Measurements from ENCODE around the gene ZNF76. TPM values are rescaled to one million over a fixed set of nuclear protein-coding genes. Genes with fewer than 3 reads are reported as not detected.

ZNF76 gene
- total RNA-seq, 2 experiments from 2014 or later = 46.1 to 53.4 TPM

DNA sequence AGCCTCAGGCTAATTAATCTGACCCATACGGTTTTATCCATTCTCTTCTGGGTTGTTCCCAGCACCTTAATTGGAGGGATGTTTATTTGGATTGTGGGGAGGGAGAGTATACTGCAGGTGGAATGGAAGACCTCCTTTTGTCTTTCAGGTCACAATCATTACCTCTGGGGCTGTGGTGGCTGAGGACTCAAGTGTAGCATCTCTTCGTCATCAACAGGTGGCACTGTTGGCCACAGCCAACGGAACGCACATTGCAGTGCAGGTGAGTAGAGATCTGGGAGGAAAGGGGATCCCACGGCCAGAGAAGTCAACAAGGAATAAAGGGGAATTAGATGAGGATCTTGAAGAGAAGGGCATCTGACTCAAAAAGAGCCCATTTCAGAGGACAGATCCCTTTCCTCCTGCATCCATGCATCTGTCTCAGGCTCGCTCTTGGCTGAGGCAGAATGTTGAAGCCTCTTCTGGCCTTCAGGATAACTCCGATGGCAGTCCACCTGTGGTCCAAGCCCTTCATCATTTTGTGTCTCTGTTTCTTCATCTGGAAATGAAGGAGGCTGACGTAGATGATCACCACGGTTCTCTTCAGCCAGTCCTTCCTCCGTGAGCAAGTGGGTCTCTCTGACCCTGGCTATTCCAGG is 34.9 kb downstream of the ZNF76 start:
- peak; percentile 47 for ATAC-seq (ENCODE audit: poor library complexity)
- Histone ChIP-seq H3K27ac (ENCODE audit: low read depth in 1 of 2, low read length in 2 of 2) (no peak overlapping the region), H3K36me3 (ENCODE audit: insufficient read depth, low read length) (peaks cover 68% of the 10 kb centered on the region), H3K27me3 (ENCODE audit: control insufficient read depth in 1 of 2, insufficient read depth in 2 of 2, low read length in 2 of 2) (no peaks in the 10 kb centered on the region), H3K4me3 (ENCODE audit: low read length) (no peak overlapping the region), H3K4me1 (ENCODE audit: insufficient read depth, low read length) (peaks cover 23% of the 10 kb centered on the region), H3K9me3 (ENCODE audit: control insufficient read depth in 1 of 2, insufficient read depth in 1 of 2, low read length in 2 of 2) (no peaks in the 10 kb centered on the region)
- intact Hi-C loops (cut with DNase I, micrococcal nuclease) = loop anchor here (1.0 to 2.0 kb wide), 3 partner anchors 155 to 443 kb away; partner anchors contain the start of gene ARMC12 (in 2 of the 2)
- Mint-ChIP-seq H3K4me1 (ENCODE audit: low read depth) (peaks cover 22% of the 10 kb centered on the region), H3K36me3 (ENCODE audit: low read depth) (peaks cover 86% of the 10 kb centered on the region), H3K4me3 (peak overlapping the region; percentile 58), H3K27me3 (no peaks in the 10 kb centered on the region), H3K9me3 (no peaks in the 10 kb centered on the region), H3K27ac (peak overlapping the region; percentile 28)
- TF ChIP-seq, protein P1, sequence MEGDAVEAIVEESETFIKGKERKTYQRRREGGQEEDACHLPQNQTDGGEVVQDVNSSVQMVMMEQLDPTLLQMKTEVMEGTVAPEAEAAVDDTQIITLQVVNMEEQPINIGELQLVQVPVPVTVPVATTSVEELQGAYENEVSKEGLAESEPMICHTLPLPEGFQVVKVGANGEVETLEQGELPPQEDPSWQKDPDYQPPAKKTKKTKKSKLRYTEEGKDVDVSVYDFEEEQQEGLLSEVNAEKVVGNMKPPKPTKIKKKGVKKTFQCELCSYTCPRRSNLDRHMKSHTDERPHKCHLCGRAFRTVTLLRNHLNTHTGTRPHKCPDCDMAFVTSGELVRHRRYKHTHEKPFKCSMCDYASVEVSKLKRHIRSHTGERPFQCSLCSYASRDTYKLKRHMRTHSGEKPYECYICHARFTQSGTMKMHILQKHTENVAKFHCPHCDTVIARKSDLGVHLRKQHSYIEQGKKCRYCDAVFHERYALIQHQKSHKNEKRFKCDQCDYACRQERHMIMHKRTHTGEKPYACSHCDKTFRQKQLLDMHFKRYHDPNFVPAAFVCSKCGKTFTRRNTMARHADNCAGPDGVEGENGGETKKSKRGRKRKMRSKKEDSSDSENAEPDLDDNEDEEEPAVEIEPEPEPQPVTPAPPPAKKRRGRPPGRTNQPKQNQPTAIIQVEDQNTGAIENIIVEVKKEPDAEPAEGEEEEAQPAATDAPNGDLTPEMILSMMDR (IDR thresholded peaks at IDR 0.05) = peak; percentile 88
- DNase-seq = peak in 12 of 14 experiments; percentile 34 to 83 (median 53)
- ChIA-PET POLR2A (interaction anchor here (1.2 to 9.2 kb wide), 2 partner anchors 33 to 158 kb away, joined by 3 to 94 read pairs; partner anchors contain the start of gene FANCE), CTCF (interaction anchor here (1.3 to 7.9 kb wide), 4 partner anchors 33 to 155 kb away, joined by 5 to 75 read pairs (median 8); partner anchors contain the start of genes FANCE and PPARD)

DNA sequence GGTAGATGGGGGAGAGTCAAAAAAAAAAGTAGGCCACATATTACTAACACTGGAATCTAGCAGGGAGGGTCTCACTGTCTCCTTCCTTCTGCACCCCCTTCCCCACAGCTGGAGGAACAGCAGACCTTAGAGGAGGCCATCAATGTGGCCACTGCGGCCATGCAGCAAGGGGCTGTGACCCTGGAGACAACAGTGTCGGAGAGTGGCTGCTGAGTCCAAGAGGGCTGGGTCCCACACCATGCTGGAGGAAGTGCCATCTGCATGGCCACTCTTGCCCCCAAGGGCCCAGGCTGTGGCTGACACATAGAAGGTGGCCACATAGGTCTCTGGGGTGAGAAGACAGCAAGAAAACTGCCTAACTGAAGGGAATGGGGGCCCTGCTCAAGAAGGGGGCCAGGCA is 35.5 kb downstream of the ZNF76 start:
- Histone ChIP-seq H3K27me3 (ENCODE audit: control insufficient read depth in 1 of 2, insufficient read depth in 2 of 2, low read length in 2 of 2) (no peaks in the 10 kb centered on the region), H3K27ac (ENCODE audit: low read depth in 1 of 2, low read length in 2 of 2) (no peak overlapping the region), H3K9me3 (ENCODE audit: control insufficient read depth in 1 of 2, insufficient read depth in 1 of 2, low read length in 2 of 2) (no peaks in the 10 kb centered on the region), H3K36me3 (ENCODE audit: insufficient read depth, low read length) (peaks cover 63% of the 10 kb centered on the region), H3K4me3 (ENCODE audit: low read length) (no peak overlapping the region), H3K4me1 (ENCODE audit: insufficient read depth, low read length) (peaks cover 29% of the 10 kb centered on the region)
- TF ChIP-seq, protein P1 (IDR thresholded peaks at IDR 0.05) = no peak
- peaks cover 86% of the 10 kb centered on the region for H3K36me3 Mint-ChIP-seq (ENCODE audit: low read depth)
- POLR2A ChIA-PET = interaction anchor here (9.2 kb wide), 1 partner anchor 32 kb away, joined by 94 read pairs; no protein-coding TSS in a partner anchor
- H3K9me3 Mint-ChIP-seq = no peaks in the 10 kb centered on the region
- no peak overlapping the region for H3K27ac Mint-ChIP-seq
- DNase-seq (no peak), ATAC-seq (ENCODE audit: poor library complexity) (no peak)
- no peaks in the 10 kb centered on the region for H3K27me3 Mint-ChIP-seq
- H3K4me1 Mint-ChIP-seq (ENCODE audit: low read depth) = peaks cover 29% of the 10 kb centered on the region
- no peak overlapping the region for H3K4me3 Mint-ChIP-seq
- intact Hi-C loops (cut with DNase I, micrococcal nuclease) = loop anchor here in 1 of 2 experiments (2.0 to 5.0 kb wide), 2 partner anchors 47 to 442 kb away; partner anchors contain the start of genes ARMC12 and PPARD
- CTCF ChIA-PET = interaction anchor here (2.3 to 7.9 kb wide), 5 partner anchors 32 to 173 kb away, joined by 6 to 75 read pairs (median 23); partner anchors contain the start of genes FANCE, PPARD and RPL10A

DNA sequence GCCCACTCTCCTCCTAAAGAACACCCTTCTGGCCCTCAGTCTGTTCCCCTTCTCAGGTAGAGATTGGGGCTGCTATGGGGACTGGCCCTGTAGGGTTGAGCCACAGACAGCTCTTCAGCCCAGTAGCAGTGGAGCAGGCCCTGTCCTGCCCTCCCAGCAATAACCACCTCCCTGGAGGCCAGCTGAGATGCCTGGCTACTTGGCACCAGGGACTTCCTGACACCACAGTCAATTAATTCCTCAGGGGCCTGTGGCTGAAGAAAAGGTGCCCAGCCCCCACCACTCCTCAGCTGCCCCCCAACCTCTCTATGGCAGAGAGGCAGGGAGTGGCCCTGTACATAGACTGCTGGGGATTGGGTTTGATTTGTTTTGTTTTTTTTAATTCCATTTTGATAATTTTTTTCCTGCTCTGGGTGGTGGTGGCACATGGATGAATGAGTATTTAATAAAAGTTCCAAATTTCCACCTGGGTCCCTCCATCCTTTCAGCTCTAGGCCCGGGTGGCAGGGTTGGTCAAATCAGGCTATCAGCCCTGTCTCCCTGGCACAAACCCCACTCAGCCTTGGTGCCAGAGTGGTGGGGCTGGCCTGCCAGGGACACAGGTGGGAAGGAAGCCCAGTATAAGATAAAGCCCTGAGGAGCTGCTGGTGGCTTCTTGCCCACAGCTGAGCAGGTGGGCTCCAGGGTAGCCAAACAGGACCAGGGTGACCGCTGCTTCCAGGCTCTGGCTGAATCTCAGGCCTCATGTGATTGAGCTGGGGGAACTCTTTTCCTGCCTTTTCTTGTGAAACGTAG is 36.2 kb downstream of the ZNF76 start:
- no peak overlapping the region for H3K27ac ChIP-seq (ENCODE audit: low read depth in 1 of 2, low read length in 2 of 2)
- no peak overlapping the region for H3K4me3 Mint-ChIP-seq
- no peak overlapping the region for H3K4me3 ChIP-seq (ENCODE audit: low read length)
- peaks cover 35% of the 10 kb centered on the region for H3K4me1 Mint-ChIP-seq (ENCODE audit: low read depth)
- no peak for ATAC-seq (ENCODE audit: poor library complexity)
- H3K9me3 ChIP-seq (ENCODE audit: control insufficient read depth in 1 of 2, insufficient read depth in 1 of 2, low read length in 2 of 2) = no peaks in the 10 kb centered on the region
- CTCF ChIA-PET = interaction anchor here (1.0 to 7.9 kb wide), 7 partner anchors 15 to 172 kb away, joined by 3 to 75 read pairs (median 20); partner anchors contain the start of genes FANCE, PPARD and RPL10A
- H3K9me3 Mint-ChIP-seq = no peaks in the 10 kb centered on the region
- POLR2A ChIA-PET = interaction anchor here (0.9 to 9.2 kb wide), 6 partner anchors 15 to 172 kb away, joined by 3 to 94 read pairs (median 10); partner anchors contain the start of genes FANCE, PPARD and RPL10A
- DNase-seq = no peak
- H3K27me3 ChIP-seq (ENCODE audit: control insufficient read depth in 1 of 2, insufficient read depth in 2 of 2, low read length in 2 of 2) = no peaks in the 10 kb centered on the region
- no peaks in the 10 kb centered on the region for H3K27me3 Mint-ChIP-seq
- H3K4me1 ChIP-seq (ENCODE audit: insufficient read depth, low read length) = peaks cover 36% of the 10 kb centered on the region
- TF ChIP-seq, protein P1 (IDR thresholded peaks at IDR 0.05) = no peak
- peaks cover 60% of the 10 kb centered on the region for H3K36me3 ChIP-seq (ENCODE audit: insufficient read depth, low read length)
- peaks cover 85% of the 10 kb centered on the region for H3K36me3 Mint-ChIP-seq (ENCODE audit: low read depth)
- no peak overlapping the region for H3K27ac Mint-ChIP-seq
- intact Hi-C loops (cut with DNase I, micrococcal nuclease) = loop anchor here in 1 of 2 experiments (2.0 to 5.0 kb wide), 2 partner anchors 47 to 441 kb away; partner anchors contain the start of genes ARMC12 and PPARD

Measured in CD4-positive, alpha-beta T cell (primary cell).